Colon (tissue), 2 donors: ENCODE data around the gene TFB1M.
"Not testable (repeated sequence)": the region's sequence is repeated elsewhere in the genome, so short reads cannot be mapped to it uniquely, and the experiment has no call there.

Source experiments
- FAIRE-seq: peaks from 2 replicates; lab custom pipeline; 2012; peaks lifted over from hg19 to GRCh38; lab: Jason Lieb, UNC
- donor health status: control.
- donor health status: control.

TFB1M gene

GRCh38 chr6:155235087-155235486 is 79.2 kb downstream of the TFB1M start:
- FAIRE-seq: no peak

DNA sequence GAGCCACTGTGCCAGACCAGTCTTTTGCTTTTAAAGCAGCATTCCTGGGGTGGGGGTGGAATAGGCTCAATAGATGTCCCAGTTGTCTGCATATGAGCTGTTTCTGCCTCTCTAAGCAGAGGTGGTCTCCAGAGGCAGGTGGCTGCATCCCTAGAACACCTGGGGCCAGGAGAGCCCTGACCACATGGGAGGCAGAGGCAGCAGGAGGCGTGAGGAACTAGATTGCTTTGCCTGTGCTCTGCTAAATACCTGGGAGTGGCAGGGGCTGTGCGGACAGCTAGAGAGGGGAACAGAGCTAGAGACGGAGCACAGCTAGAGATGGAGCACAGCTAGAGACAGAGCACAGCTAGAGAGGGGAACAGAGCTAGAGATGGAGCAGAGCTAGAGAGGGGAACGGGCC is 79.6 kb downstream of the TFB1M start:
- FAIRE-seq: no peak

- no peak for FAIRE-seq
Measured at GRCh38 chr6:155234167-155234566, 80.1 kb downstream of the TFB1M start.

DNA sequence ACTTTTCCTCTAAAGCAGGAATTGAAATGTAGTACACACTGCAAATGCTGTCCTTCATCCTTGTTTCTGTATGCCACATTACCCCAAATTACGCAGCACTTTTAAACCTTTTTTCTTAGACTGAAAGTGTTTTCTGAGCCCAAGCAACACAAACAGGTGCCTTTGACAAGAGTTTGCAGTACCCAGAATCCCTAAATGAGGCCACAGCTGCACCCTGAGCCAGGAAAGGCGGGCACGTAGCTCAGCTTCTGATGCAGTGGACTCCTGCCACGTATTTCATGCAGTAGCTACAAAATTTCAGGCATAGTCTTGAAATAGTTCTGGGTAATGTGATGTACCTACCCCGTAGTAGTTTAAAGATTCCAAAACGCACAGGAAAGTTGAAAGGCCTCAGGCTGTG is 81.4 kb downstream of the TFB1M start:
- FAIRE-seq: no peak

- not testable (repeated sequence) for FAIRE-seq
Measured at GRCh38 chr6:155230975-155231374, 83.3 kb downstream of the TFB1M start.

DNA sequence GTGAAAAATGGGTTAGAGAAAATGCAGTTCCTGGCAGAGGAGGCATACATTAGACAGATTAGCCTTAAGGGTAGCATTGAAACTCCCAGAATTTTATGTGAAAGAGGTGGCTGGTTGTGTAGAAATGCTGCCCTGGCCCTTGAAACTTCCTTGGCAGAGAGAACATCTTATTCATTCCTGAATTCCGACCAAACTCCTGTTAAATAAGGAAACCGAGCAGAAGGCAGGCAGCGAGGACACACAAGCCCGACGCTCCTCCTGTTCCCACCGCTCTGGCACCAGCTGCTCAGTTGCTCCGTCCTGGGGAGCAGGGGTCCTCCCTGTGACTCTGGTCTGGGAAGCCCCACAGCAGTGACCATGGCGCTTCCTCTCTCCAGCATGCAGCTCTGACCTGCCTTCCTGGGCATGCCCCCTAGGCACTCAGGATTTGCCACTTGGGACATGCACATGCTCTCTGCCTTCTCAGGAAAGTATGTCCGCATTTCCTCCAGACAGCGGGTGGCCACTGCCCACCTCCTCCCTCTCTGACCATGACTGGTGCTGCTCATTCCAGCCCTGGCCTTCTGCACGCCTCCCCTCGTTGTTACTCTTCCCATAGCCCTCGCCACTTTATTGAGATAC is 85.6 kb downstream of the TFB1M start:
- no peak for FAIRE-seq

DNA sequence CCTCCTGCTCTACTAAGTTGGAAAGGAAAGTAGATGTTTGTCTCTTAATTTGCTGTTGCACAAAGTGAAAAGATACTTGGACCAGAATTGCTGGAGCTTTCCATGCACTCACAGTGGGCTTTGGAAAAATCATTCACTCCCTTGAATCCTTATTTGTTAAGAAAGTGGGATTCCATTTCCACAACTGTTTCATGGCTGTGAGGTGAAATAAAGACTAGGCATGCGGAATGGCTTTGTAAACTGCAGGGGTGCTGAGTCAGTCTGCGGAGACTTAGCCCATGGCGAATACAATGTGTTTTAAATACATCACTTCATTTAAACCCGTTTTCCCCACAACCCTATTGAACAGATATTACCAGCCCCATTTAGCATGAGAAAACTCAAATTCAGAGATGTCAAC is 87.2 kb downstream of the TFB1M start:
- FAIRE-seq: no peak

GRCh38 chr6:155224618-155225017 is 89.7 kb downstream of the TFB1M start:
- FAIRE-seq: no peak

- FAIRE-seq: no peak
Measured at GRCh38 chr6:155223646-155224451, 90.4 kb downstream of the TFB1M start.

DNA sequence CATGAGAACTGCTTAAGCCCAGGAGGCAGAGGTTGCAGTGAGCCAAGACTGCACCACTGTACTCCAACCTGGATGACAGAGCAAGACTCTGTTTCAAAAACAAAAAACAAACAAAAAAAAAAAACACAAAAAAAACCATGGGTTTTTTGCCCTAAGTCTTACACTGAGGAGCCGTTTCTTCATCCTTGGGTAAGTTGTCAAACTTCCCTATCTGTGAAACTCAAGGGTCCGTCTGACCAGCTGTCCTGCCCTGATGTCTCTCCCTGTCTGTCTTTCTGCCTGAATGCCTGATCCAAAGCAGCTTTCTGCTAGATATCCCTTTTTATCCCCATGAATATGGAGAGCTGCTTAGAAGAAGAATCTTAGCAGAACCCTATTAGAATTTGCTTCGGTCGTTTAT is 91.8 kb downstream of the TFB1M start:
- no peak for FAIRE-seq

DNA sequence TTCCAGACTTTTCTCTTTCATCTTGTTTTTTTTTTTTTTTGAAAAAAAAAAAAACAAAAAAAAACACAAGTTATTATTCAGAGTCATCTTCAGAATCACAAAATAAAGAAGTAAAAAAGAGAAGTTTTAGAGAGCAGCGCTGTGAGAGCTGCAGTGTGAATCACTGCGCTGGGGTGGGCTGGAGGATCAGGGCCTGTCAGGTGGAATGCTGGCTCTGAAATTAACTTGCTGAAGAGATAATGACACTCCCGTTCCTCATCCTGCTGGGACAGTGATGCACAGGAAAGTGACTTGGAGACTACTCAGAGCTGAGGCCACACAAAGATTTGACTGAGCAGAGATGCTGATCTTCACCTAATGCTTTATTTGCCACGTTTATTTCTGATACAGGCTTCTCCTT is 93.2 kb downstream of the TFB1M start:
- FAIRE-seq: no peak

DNA sequence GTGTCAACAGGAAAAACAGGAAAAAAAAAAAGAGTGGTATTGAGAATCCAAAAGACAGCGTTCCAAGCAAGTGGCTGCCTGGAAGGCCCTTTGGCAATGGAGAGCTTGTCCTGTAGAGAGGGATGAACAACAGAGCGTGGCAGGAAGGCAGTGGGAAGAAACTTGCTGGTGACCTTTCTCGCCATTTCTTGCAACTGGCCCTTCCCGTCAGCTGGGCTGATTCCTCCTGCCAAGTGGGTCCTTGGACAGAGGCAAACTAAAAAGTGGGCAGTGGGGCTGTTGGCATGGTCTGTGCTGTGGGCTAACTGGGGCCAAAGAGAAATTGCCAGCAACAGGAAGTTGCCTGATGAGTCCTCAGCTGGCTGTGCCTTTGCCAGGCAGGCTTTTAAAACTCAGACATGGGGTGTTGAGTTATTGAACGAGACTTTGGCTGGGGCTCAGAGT is 94.4 kb downstream of the TFB1M start:
- no peak for FAIRE-seq

DNA sequence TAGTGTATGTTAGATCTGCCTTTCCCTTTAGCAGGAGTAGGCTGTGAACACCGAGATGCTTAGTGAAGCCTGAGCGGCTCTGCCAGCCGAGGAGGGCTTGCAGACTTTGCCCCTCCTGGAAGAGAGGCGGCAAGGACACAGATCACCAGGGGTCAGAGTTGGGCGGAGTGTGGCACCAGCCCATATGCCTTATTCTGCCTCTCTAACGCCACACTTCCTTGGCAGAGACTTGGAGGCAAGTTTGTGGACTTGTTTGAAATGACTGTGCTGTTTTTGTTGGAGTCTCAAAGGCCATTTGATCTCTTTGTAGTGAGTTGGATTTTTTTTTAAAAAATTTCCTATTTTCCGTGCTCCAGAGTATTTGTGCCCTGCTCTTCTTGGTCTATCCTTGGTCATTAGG is 95.0 kb downstream of the TFB1M start:
- no peak for FAIRE-seq

- not testable (repeated sequence) for FAIRE-seq
Measured at GRCh38 chr6:155218711-155219110, 95.6 kb downstream of the TFB1M start.

- FAIRE-seq: no peak
Measured at GRCh38 chr6:155216312-155217046, 97.8 kb downstream of the TFB1M start.

- FAIRE-seq: no peak
Measured at GRCh38 chr6:155215906-155216305, 98.4 kb downstream of the TFB1M start.

DNA sequence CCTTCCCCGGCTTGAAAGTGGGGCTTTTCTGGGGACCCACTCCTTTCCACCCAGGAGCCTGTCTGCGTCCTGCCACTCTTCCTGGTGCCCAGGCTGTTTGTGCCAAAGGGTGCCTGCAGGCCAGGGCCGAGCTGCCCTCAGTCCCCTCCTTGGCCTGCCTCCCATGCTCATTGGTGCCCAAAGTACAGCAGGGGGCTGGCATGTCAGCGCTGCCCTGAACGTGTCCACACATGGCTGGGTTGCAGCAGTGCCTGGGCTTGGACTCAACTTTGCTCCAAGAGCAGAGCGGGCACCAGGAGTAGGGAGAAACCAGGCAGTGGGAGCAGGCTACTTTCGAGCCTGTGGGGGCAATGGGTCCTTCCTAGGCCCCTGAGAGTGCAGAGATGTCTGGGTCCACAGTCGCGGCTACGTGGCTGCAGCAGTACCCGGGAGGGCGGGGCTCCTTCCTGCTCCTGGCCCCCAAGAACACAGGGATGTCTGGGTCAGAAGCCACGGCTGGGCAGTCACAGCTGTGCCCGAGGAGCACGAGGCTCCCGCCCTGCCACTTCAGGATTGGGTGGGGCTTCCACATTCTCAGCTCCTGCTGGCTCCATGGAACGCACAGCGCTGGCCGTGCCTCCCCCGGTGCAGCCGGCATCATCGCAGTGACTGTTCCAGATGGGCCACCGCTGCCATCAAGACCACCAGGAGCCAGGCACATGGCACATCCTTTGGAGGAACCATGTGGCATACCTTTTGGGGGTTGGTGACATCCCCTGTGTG is 100.5 kb downstream of the TFB1M start:
- FAIRE-seq: no peak

- no peak for FAIRE-seq
Measured at GRCh38 chr6:155212616-155213380, 101.5 kb downstream of the TFB1M start.

GRCh38 chr6:155212106-155212505 is 102.2 kb downstream of the TFB1M start:
- FAIRE-seq: no peak

DNA sequence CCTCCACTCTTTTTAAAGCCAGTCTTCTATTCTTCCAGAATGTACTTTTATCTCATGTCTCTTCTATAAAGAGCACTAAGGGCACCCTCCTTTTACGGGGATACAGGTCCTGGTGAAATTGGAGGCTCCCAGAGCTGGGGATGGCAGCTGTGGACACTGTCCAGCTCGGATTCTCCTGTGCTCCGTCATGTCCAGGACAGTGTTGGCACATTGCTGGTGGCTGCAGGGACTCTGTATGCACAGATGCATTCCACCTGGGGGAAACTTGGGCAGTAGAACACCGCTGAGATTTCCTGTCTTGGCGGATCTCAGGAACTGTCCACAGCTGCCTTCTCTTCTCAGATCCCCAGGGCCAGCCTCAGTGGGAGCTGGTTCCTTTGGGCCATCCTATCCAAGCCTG is 107.1 kb downstream of the TFB1M start:
- no peak for FAIRE-seq
